ENCODE results near the gene GALNT1.
"Not testable (repeated sequence)": the region's sequence is repeated elsewhere in the genome, so short reads cannot be mapped to it uniquely, and the experiment has no call there.

Gene GALNT1

DNA sequence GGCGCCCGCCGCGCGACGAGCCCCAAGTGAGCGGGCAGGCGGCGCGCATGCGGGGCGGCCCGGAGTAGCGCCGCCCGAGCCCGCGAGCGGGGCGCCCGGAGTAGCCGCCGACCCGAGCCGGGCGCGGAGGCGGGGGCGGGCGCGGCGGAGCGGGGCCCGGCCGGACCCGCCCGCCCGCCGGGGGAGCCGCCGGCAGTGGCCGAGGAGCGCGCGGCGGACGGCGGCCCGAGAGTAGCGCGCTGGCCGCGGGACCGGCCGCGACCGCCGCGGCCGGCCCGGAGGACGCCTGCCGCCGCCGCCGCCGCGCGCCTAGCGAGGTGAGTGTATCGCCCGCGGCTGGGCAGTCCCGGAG, at the start of gene GALNT1:
GALNT1 (plus strand) TSS at position 195 of the 352 bp plus-strand sequence. CDS start 72,923 bp downstream, outside the sequence.
- DNase-seq (ENCODE audit: low read depth) = no peak

- DNase-seq (ENCODE audit: low read depth) = no peak
These were observed 47.6 kb upstream of the GALNT1 start for GRCh38 chr18:35533916-35534405.

- no peak for DNase-seq (ENCODE audit: low read depth)
These were observed 46.2 kb upstream of the GALNT1 start for GRCh38 chr18:35535297-35535696.

- no peak for DNase-seq (ENCODE audit: low read depth)
These were observed 39.2 kb upstream of the GALNT1 start for GRCh38 chr18:35542356-35542755.

DNA sequence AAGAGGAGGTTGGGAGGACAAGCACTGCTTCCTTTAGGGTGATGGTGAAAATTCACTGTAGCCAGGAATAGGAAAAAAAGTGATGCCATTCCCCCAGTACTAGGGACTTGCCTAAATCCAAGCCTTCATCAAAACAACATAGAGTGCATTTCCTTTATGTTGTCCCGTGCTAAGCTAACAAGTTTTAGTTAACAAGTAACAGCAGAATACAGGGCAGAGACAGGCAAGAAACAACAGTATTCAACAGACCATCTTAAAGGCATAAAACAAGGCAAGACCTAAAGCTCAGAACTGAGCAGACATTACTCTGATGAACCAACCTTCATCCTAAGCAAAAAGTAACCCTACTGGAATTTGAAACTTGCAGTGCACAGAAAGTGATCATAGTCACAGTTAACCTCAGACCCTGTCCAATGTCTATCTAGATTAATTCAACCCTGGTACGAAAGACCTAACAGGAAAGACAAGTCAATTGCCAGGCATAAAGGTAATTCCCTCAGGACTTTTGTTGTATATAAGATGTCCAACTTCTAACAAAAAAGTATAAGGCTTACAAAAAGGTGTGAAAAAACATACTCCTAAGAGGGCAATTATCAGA, 34.4 kb upstream of the GALNT1 start:
- no peak for DNase-seq (ENCODE audit: low read depth)

GRCh38 chr18:35549564-35549963, 32.0 kb upstream of the GALNT1 start:
- no peak for DNase-seq (ENCODE audit: low read depth)

DNA sequence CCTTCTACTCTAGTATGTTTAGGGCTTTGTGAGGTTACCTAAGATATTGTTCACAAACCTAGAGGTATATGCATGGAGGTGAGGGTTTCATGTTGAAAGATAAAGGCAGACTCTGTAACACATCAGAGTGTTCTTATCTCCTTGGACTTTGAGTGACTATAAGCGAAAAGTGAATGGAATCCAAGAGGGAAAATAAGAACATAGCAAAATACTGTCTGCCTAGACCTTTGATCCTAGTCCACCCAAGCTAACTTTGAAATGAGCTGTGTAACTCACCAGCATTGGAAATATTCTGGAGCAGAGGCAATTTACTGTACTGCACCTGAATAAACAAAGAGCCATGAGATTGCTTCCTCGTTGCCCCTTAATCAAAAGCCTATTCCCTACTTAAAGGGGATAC, 28.2 kb upstream of the GALNT1 start:
- DNase-seq (ENCODE audit: low read depth) = no peak

- DNase-seq (ENCODE audit: low read depth) = not testable (repeated sequence)
These were observed 26.0 kb upstream of the GALNT1 start for GRCh38 chr18:35555538-35555937.

DNA sequence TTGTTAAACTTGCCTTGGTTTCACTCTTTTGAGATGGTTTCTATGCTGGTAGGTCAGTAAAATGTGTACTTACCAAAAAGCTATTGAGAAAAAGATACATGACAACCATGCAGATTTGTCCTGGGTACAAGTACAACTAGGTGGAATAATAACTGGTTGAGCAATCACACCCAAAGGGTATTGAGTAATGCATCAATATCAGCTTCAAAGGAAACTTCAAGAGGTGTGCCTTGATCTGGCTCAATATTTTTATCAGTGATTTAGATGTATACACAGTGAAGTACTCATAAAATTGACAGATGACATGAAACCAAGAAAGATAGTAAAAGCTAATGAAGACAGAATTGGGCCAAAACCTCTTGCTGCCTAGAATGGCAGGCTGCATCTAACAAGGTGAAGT, 21.7 kb upstream of the GALNT1 start:
- DNase-seq (ENCODE audit: low read depth) = no peak

GRCh38 chr18:35564795-35565453, 16.6 kb upstream of the GALNT1 start:
- DNase-seq (ENCODE audit: low read depth) = no peak

DNA sequence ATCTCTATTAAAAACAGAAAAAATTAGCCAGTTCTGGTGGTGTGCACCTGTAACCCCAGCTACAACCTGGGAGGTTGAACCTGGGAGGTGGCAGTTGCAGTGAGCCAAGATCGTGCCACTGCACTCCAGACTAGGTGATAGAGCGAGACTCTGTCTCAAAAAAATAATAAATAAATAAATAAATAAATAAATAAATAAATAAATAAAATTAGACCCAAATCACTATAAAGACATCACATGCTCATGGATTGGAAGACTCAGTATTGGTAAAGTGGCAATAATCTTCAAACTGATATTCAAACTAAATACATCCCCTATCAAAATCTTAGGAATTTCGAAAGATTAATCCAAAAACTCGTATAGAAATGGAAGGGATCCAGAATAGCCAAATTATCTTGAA, 15.5 kb upstream of the GALNT1 start:
- DNase-seq (ENCODE audit: low read depth) = no peak

DNA sequence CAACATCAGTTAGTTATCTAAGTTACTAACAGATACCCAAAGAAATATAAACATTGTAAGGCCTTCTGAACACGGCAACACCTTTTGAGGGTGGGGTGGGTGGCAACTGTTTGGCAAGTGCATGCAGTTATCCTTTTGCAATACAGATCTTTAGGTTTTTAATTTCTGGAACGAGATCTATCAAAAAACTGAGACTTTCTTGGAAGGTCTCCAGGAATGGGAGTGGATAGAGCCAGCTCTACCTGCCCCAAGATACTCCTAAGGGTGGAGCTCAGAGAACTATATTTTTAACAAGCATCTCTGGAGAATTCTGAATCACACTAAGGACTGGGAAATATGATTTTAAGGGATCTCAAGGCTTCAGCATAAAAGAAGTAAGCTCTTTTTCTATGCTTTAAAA, 11.4 kb upstream of the GALNT1 start:
- no peak for DNase-seq (ENCODE audit: low read depth)

- DNase-seq (ENCODE audit: low read depth) = no peak
These were observed 10.4 kb upstream of the GALNT1 start for GRCh38 chr18:35571138-35571537.

GRCh38 chr18:35572644-35573043, 8.9 kb upstream of the GALNT1 start:
- DNase-seq (ENCODE audit: low read depth) = no peak

DNA sequence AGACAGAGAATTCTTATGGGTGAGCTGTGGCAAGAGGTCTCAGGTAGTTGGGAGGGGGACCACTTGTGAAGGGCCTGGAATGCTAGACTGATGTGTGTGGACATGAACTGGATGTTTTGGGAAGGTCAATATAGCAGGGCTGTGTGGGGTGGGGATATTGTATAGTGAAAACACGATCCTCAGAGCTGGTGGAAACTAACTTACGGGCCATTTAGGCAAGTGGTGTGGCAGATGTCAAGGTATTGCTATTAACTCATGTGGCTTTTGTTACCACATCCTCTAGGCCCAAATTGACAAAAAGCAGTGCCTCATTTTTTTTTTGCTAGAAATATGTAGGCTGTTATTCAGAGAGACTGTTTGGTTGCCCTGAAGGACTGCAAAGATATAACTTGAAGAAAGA, 8.0 kb upstream of the GALNT1 start:
- DNase-seq (ENCODE audit: low read depth) = no peak

DNA sequence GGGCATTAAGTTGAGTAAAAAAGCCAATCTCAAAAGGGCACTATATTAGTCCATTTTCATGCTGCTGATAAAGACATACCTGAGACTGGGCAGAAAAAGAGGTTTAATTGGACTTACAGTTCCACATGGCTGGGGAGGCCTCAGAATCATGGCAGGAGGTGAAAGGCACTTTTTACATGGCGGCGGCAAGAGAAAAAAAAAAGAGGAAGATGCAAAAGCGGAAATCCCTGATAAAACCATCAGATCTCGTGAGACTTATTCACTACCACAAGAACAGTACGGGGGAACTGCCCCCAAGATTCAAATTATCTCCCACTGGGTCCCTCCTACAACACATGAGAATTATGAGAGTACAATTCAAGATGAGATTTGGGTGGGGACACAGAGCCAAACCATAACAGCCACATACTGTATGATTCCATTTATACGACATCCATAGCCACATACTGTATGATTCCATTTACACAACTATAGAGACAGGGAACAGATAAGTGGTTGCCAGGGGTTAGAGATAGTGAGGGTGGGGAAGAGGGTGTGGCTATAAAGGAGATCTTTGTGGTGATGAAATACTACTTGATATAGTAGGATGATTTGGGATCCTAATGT, 5.2 kb upstream of the GALNT1 start:
- DNase-seq (ENCODE audit: low read depth) = not testable (repeated sequence)

DNA sequence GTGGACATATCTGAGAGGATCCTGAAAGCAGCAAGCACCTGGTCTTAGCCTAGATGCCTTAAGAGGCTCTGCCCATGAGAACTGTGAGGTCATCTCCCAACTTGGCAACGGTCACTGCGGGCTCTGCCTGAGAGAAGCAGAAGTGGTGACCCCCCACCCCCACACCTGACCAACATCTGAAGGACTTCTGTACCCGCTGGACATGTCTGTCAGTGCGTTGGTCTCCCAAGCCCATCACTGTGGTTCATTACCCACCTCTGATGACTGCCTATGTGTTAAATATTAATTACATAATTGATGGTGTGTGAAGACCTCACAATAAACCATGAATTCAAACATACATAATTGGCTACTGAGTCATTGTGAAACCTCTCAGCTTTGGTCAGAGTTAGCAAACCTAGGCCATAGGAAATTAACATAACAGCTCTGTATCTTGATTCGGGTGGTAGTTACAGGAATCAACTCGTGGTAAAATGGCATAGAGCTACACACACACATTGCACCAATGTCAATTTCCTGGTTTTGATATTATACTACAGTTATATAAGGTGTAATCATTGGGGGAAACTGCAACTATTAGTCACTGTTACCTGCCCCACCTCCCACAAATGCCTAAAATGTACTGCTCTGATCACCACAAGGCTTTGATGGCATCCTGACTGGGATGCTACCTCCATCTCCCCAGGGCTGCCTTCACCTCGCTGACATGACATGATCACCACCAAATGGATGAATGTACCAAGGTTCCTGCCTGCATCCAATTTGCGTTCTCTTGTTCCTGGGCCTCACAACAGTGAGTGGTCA, 4.3 kb upstream of the GALNT1 start:
- no peak for DNase-seq (ENCODE audit: low read depth)

GRCh38 chr18:35578481-35578880, 3.1 kb upstream of the GALNT1 start:
- no peak for DNase-seq (ENCODE audit: low read depth)

DNA sequence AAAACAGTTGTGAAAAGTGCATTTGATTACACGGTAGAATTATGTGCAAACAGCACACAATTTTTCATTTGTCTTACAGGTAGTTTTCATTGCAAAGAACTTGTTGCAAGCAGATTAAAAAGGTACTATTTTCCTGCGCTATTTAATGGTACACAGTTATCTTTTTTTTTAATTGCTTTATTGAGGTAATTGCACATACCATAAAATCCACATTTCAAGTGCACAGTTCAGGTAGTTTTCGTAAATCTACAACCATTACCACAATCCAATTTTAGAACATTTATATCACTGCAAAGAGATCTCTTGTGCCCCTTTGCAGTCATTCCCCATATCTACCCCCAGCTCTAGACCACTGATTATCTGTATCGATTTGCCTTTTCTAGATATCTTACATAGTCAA, 2.6 kb upstream of the GALNT1 start:
- no peak for DNase-seq (ENCODE audit: low read depth)

- DNase-seq (ENCODE audit: low read depth) = peak; percentile 36
These were observed 620 bp upstream of the GALNT1 start for GRCh38 chr18:35580701-35581539.

GRCh38 chr18:35581898-35582641, 530 bp downstream of the GALNT1 start:
- DNase-seq (ENCODE audit: low read depth) = no peak

Measured in stimulated activated CD8-positive, alpha-beta memory T cell treated with anti-CD3 and anti-CD28 coated beads, Interleukin-4, amount 100 ng/mL, for 24 hours (primary cell).